ENCODE results near the gene THRSP. TPM values are rescaled to one million over a fixed set of nuclear protein-coding genes. Genes with fewer than 3 reads are reported as not detected.
"Not testable (repeated sequence)": the region's sequence is repeated elsewhere in the genome, so short reads cannot be mapped to it uniquely, and the experiment has no call there.

The THRSP gene
- polyA plus RNA-seq, 1 donor (not counting 4 experiments of a cell fraction or from before 2014, with no cell fraction given): not detected

DNA sequence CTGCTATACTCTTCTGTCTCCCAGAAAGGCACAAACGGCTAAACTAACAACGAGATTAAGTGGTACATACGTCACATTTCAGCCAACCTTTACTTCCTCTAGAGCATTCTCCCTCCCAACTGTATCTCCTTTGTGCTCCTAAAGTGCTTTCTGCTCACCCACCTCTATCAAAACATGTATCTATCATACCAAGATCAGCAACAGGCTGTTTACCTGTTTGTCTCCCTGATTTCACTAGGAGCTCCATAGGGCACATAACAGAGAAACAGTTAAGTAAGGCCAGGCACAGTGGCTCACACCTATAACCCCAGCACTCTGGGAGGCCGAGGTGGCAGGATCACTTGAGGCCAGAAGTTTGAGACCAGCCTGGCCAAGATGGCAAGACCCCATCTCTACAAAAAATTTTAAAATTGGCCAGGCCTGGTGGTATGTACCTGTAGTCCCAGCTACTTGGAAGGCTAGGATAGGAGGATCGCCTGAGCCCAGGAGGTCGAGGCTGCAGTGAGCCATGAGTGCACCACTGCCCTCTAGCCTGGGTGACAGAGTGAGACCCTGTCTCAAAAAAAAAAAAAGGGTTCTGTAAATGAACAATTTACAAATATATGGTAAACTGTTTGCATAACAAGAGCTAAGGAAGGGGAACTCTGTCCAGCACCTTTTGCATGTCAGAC is 13.2 kb downstream of the THRSP start:
- Histone ChIP-seq H3K36me3 (ENCODE audit: control insufficient read depth in 2 of 2, extremely low read depth in 1 of 2, insufficient read depth in 2 of 2, low read length in 2 of 2) (peaks cover 2 to 5% of the 10 kb centered on the region in 2 experiments), H2AFZ (ENCODE audit: control insufficient read depth, low read length) (no peak overlapping the region), H3K4me3 (ENCODE audit: control insufficient read depth in 2 of 3, extremely low read depth in 1 of 3, insufficient read depth in 2 of 3, low read depth in 1 of 3, low read length in 3 of 3) (no peak overlapping the region), H3K4me1 (ENCODE audit: control insufficient read depth, extremely low read depth, insufficient read depth, low read length) (peaks cover 14% of the 10 kb centered on the region), H3K79me2 (ENCODE audit: control insufficient read depth, insufficient read depth, low read length) (peaks cover 67% of the 10 kb centered on the region), H3K27me3 (ENCODE audit: control insufficient read depth, extremely low read depth, insufficient read depth, low read length) (no peaks in the 10 kb centered on the region), H3K27ac (ENCODE audit: control insufficient read depth, insufficient read depth, low read length) (no peak overlapping the region), H3K9ac (ENCODE audit: control insufficient read depth, extremely low read depth, insufficient read depth, low read length) (no peak overlapping the region), H4K20me1 (ENCODE audit: control insufficient read depth, extremely low read depth, insufficient read depth, low read length) (peaks cover 5% of the 10 kb centered on the region), H3K4me2 (ENCODE audit: control insufficient read depth, extremely low read depth, insufficient read depth, low read depth, low read length) (no peak overlapping the region), H3K9me3 (ENCODE audit: control insufficient read depth, low read depth, low read length) (no peaks in the 10 kb centered on the region), H3K9me1 (ENCODE audit: control insufficient read depth, extremely low read depth, insufficient read depth, low read length) (peaks cover 7% of the 10 kb centered on the region)
- no peak for TF ChIP-seq EZH2 (IDR thresholded peaks at IDR 0.05; ENCODE audit: low read length)
- TF ChIP-seq, protein P1, sequence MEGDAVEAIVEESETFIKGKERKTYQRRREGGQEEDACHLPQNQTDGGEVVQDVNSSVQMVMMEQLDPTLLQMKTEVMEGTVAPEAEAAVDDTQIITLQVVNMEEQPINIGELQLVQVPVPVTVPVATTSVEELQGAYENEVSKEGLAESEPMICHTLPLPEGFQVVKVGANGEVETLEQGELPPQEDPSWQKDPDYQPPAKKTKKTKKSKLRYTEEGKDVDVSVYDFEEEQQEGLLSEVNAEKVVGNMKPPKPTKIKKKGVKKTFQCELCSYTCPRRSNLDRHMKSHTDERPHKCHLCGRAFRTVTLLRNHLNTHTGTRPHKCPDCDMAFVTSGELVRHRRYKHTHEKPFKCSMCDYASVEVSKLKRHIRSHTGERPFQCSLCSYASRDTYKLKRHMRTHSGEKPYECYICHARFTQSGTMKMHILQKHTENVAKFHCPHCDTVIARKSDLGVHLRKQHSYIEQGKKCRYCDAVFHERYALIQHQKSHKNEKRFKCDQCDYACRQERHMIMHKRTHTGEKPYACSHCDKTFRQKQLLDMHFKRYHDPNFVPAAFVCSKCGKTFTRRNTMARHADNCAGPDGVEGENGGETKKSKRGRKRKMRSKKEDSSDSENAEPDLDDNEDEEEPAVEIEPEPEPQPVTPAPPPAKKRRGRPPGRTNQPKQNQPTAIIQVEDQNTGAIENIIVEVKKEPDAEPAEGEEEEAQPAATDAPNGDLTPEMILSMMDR (optimal IDR thresholded peaks at IDR 0.05 in 1 of 3, IDR thresholded peaks at IDR 0.05 in 1 of 3, conservative IDR thresholded peaks at IDR 0.05 in 1 of 3; ENCODE audit: extremely low read depth in 1 of 3, insufficient read depth in 2 of 3, low read length in 3 of 3): no peak
- FAIRE-seq: no peak
- no peak for DNase-seq (ENCODE audit: low read depth, low spot score)
- dilution Hi-C loops (cut with MboI; ENCODE audit: extremely low pct_ligation_motif_present, low sequenced_read_pairs): no loop called here

DNA sequence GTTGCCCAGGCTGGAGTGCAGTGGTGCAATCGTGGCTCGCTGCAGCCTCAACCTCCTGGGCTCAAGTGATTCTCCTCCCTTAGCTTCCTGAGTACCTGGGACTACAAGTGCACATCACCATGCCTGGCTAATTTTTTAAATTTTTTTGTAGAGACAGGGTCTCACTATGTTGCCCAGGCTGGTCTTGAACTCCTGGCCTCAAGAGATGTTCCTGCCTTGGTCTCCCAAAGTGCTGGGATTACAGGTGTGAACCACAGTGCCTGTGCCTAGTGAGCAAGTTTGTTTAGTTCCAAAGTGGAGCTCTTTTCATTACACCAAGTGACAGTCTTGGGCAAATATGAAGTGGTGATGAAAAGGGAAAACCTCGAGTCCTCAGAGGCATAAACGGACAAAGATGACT is 13.9 kb downstream of the THRSP start:
- FAIRE-seq; H3K36me3 ChIP-seq (ENCODE audit: control insufficient read depth in 2 of 2, extremely low read depth in 1 of 2, insufficient read depth in 2 of 2, low read length in 2 of 2); H3K9me3 ChIP-seq (ENCODE audit: control insufficient read depth, low read depth, low read length); H2AFZ ChIP-seq (ENCODE audit: control insufficient read depth, low read length); H3K9me1 ChIP-seq (ENCODE audit: control insufficient read depth, extremely low read depth, insufficient read depth, low read length); DNase-seq (ENCODE audit: low read depth, low spot score); H3K27ac ChIP-seq (ENCODE audit: control insufficient read depth, insufficient read depth, low read length); H3K27me3 ChIP-seq (ENCODE audit: control insufficient read depth, extremely low read depth, insufficient read depth, low read length); H4K20me1 ChIP-seq (ENCODE audit: control insufficient read depth, extremely low read depth, insufficient read depth, low read length); dilution Hi-C loops (cut with MboI; ENCODE audit: extremely low pct_ligation_motif_present, low sequenced_read_pairs); H3K4me3 ChIP-seq (ENCODE audit: control insufficient read depth in 2 of 3, extremely low read depth in 1 of 3, insufficient read depth in 2 of 3, low read depth in 1 of 3, low read length in 3 of 3); H3K9ac ChIP-seq (ENCODE audit: control insufficient read depth, extremely low read depth, insufficient read depth, low read length): not testable (repeated sequence)
- Histone ChIP-seq H3K4me2 (ENCODE audit: control insufficient read depth, extremely low read depth, insufficient read depth, low read depth, low read length) (peak overlapping the region; percentile 82), H3K79me2 (ENCODE audit: control insufficient read depth, insufficient read depth, low read length) (peaks cover 64% of the 10 kb centered on the region), H3K4me1 (ENCODE audit: control insufficient read depth, extremely low read depth, insufficient read depth, low read length) (peaks cover 14% of the 10 kb centered on the region)
